IMR-90 (cell line): ENCODE measurements around the gene TAF11. TPM values are rescaled to one million over a fixed set of nuclear protein-coding genes. Genes with fewer than 3 reads are reported as not detected.

Source experiments
- ATAC-seq: fragments of 200-7000 bp; cut with Tn5 transposase; 2 replicates; pipeline ENCODE4 v1.9.1; 2020; ENCODE audit warnings: low read depth, mild to moderate bottlenecking, moderate library complexity
- BruUV-seq: library from RNA; stranded (reverse); fragments of 400-500 nt; replicated peaks from 2 replicates; lab custom pipeline; 2021; lab: Mats Ljungman, UMichigan
- CTCF ChIA-PET: fragments of 300-600 bp; formaldehyde crosslinking; extraction: SDS; loops from one replicate; lab custom pipeline; 2021; ENCODE audit warnings: antibody characterized with exemption; lab: Yijun Ruan, JAX
- POLR2A ChIA-PET: fragments of 300-600 bp; sonication (Branson Sonifier 250); formaldehyde crosslinking; loops from one replicate; lab custom pipeline; 2022; ENCODE audit warnings: antibody characterized with exemption; ENCODE audit not compliant: unreplicated experiment; lab: Charles Lee
- DNase-seq: peaks from one replicate; pipeline ENCODE4 v3.0.0; 2013
- H2AFZ ChIP-seq: replicated peaks from 2 replicates; pipeline ENCODE3; 2013; ENCODE audit warnings: low read length, mild to moderate bottlenecking; ENCODE audit not compliant: poor library complexity
- H2AK5ac ChIP-seq: 2 replicates; pipeline ENCODE4 v1.6.1; 2013; ENCODE audit warnings: low read depth, low read length, inconsistent platforms
- H2AK9ac ChIP-seq: replicated peaks from 2 replicates; pipeline ENCODE3; 2013; ENCODE audit warnings: mild to moderate bottlenecking, low read depth, low read length, moderate library complexity; ENCODE audit not compliant: poor library complexity
- H2BK120ac ChIP-seq: 2 replicates; pipeline ENCODE4 v1.6.1; 2013; ENCODE audit warnings: low read depth, low read length, inconsistent platforms
- H2BK15ac ChIP-seq: 3 replicates; pipeline ENCODE4 v1.6.1; 2013; ENCODE audit warnings: low read depth, low read length, inconsistent platforms
- H2BK20ac ChIP-seq: 2 replicates; pipeline ENCODE4 v1.6.1; 2013; ENCODE audit warnings: low read depth, mild to moderate bottlenecking, inconsistent platforms, low read length, moderate library complexity
- H2BK5ac ChIP-seq: 2 replicates; pipeline ENCODE4 v1.6.1; 2013; ENCODE audit warnings: mild to moderate bottlenecking, low read depth, low read length, inconsistent platforms; ENCODE audit not compliant: poor library complexity, severe bottlenecking
- H3K14ac ChIP-seq: replicated peaks from 2 replicates; pipeline ENCODE4 v1.6.1; 2013; ENCODE audit warnings: low read depth, low read length, inconsistent platforms
- H3K18ac ChIP-seq: 2 replicates; pipeline ENCODE4 v1.6.1; 2013; ENCODE audit warnings: low read depth, low read length, control low read depth
- H3K23ac ChIP-seq: 2 replicates; pipeline ENCODE4 v1.6.1; 2013; ENCODE audit warnings: low read depth, low read length, inconsistent platforms
- H3K27ac ChIP-seq: 2 replicates; pipeline ENCODE4 v1.5.1; 2013; ENCODE audit warnings: mild to moderate bottlenecking, control low read depth, low read length; ENCODE audit not compliant: insufficient read depth
- H3K27me3 ChIP-seq: 2 replicates; pipeline ENCODE4 v1.6.1; 2013; ENCODE audit warnings: low read length; ENCODE audit not compliant: control insufficient read depth, insufficient read depth
- H3K36me3 ChIP-seq: 2 replicates; pipeline ENCODE4 v1.6.1; 2013; ENCODE audit warnings: low read length, mixed read lengths; ENCODE audit not compliant: control insufficient read depth, insufficient read depth
- H3K4ac ChIP-seq: 2 replicates; pipeline ENCODE4 v1.6.1; 2013; ENCODE audit warnings: low read depth, low read length, inconsistent platforms
- H3K4me1 ChIP-seq: 2 replicates; pipeline ENCODE4 v1.6.1; 2013; ENCODE audit warnings: low read length, mixed read lengths; ENCODE audit not compliant: control insufficient read depth, insufficient read depth
- H3K4me2 ChIP-seq: 2 replicates; pipeline ENCODE4 v1.6.1; 2013; ENCODE audit warnings: low read depth, mild to moderate bottlenecking, control low read depth, low read length, moderate library complexity
- H3K4me3 ChIP-seq: 2 replicates; pipeline ENCODE4 v1.5.1; 2013; ENCODE audit warnings: low read depth, mild to moderate bottlenecking, control low read depth, low read length, moderate library complexity; ENCODE audit not compliant: insufficient read depth
- H3K56ac ChIP-seq: 2 replicates; pipeline ENCODE4 v1.6.1; 2013; ENCODE audit warnings: low read length, inconsistent platforms; ENCODE audit not compliant: insufficient read depth; ENCODE audit errors: extremely low read depth
- H3K79me1 ChIP-seq, 2 experiments: 2 replicates each; pipeline ENCODE4 v1.6.1; 2013; ENCODE audit warnings: low read length in 2 of 2, inconsistent platforms in 1 of 2, low read depth in 1 of 2
- H3K9ac ChIP-seq: 2 replicates; pipeline ENCODE4 v1.6.1; 2013; ENCODE audit warnings: low read depth, low read length, control low read depth
- H3K9me1 ChIP-seq: 2 replicates; pipeline ENCODE4 v1.6.1; 2013; ENCODE audit warnings: low read length, inconsistent platforms; ENCODE audit not compliant: insufficient read depth
- H3K9me3 ChIP-seq: 2 replicates; pipeline ENCODE4 v1.6.1; 2013; ENCODE audit warnings: low read length; ENCODE audit not compliant: control insufficient read depth, insufficient read depth
- H4K20me1 ChIP-seq: 2 replicates; pipeline ENCODE4 v1.6.1; 2013; ENCODE audit warnings: low read length, inconsistent platforms; ENCODE audit not compliant: insufficient read depth
- H4K5ac ChIP-seq: 2 replicates; pipeline ENCODE4 v1.6.1; 2013; ENCODE audit warnings: mild to moderate bottlenecking, low read depth, low read length, control low read depth
- H4K8ac ChIP-seq, 2 experiments: 2 replicates each; pipeline ENCODE4 v1.6.1; 2013; ENCODE audit warnings: low read depth in 2 of 2, low read length in 2 of 2, control low read depth in 1 of 2, inconsistent platforms in 1 of 2
- H4K91ac ChIP-seq: 2 replicates; pipeline ENCODE4 v1.6.1; 2013; ENCODE audit warnings: low read depth, low read length, inconsistent platforms; ENCODE audit not compliant: insufficient read depth
- BHLHE40 ChIP-seq: fragments of 150-350 bp; IDR thresholded peaks from 2 replicates; pipeline ENCODE4 v1.6.1; 2016; ENCODE audit warnings: mild to moderate bottlenecking, low read depth, low read length
- CHD1 ChIP-seq: IDR thresholded peaks from 2 replicates; pipeline ENCODE4 v1.6.1; 2012; ENCODE audit warnings: low read depth, low read length, improper control_type of control experiment
- MAFK ChIP-seq: IDR thresholded peaks from 2 replicates; pipeline ENCODE4 v1.6.1; 2012; ENCODE audit warnings: low read depth, low read length, improper control_type of control experiment
- MAZ ChIP-seq: IDR thresholded peaks from 2 replicates; pipeline ENCODE4 v1.6.1; 2012; ENCODE audit warnings: low read depth, mild to moderate bottlenecking, low read length, improper control_type of control experiment, moderate library complexity, borderline replicate concordance
- MXI1 ChIP-seq: IDR thresholded peaks from 2 replicates; pipeline ENCODE4 v1.6.1; 2012; ENCODE audit warnings: low read depth, mild to moderate bottlenecking, low read length, moderate library complexity, borderline replicate concordance
- POLR2A ChIP-seq: IDR thresholded peaks from 2 replicates; pipeline ENCODE4 v1.6.1; 2012; ENCODE audit warnings: mild to moderate bottlenecking, low read depth, low read length
- RCOR1 ChIP-seq: IDR thresholded peaks from 2 replicates; pipeline ENCODE4 v1.6.1; 2012; ENCODE audit warnings: mild to moderate bottlenecking, low read length, improper control_type of control experiment; ENCODE audit not compliant: insufficient replicate concordance
- RFX5 ChIP-seq: IDR thresholded peaks from 2 replicates; pipeline ENCODE4 v1.8.0; 2012; ENCODE audit warnings: low read depth, mild to moderate bottlenecking, low read length, moderate library complexity
- WGBS, 2 experiments: methylation state at CpG; one replicate each; pipeline versions ENCODE4 v1.1.5 to v1.1.7; 2013; ENCODE audit warnings: missing lambda C conversion rate in 2 of 2; ENCODE audit not compliant: insufficient read length in 1 of 2; ENCODE audit errors: extremely low coverage in 2 of 2; 5-methylcytosine and 5-hydroxymethylcytosine counted together
- dilution Hi-C: fragments of 300-500 bp; cut with HindIII; formaldehyde crosslinking; loops from one replicate; pipeline ENCODE4 v1.14.3; 2018; ENCODE audit warnings: low sequenced_read_pairs; ENCODE audit not compliant: unreplicated experiment
- in situ Hi-C: fragments of 300-500 bp; cut with MboI; formaldehyde crosslinking; loops from 3 replicates; pipeline ENCODE4 v1.14.3; 2019; ENCODE audit warnings: low sequenced_read_pairs, inconsistent platforms, mixed read lengths
- intact Hi-C: fragments of 100-400 bp; cut with micrococcal nuclease; formaldehyde crosslinking; loops from 2 replicates; pipeline ENCODE4 v1.10.0; 2022
- polyA plus RNA-seq, 3 experiments: library from polyadenylated mRNA; depleted of rRNA; stranded (reverse); fragments of >200 nt; gene quantifications; 2 replicates each; pipeline ENCODE4 v1.2.3, GENCODE V29; 2012; ENCODE audit warnings: low replicate concordance in 1 of 3
- total RNA-seq: library from RNA; depleted of rRNA; stranded (reverse); fragments of >200 nt; gene quantifications from 2 replicates; pipeline ENCODE4 v1.2.3, GENCODE V29; 2012

TAF11 gene
- total and polyA plus RNA-seq, 2 of the 4 experiments (the other 2 are of a cell fraction) = 12.7 to 23.3 TPM

DNA sequence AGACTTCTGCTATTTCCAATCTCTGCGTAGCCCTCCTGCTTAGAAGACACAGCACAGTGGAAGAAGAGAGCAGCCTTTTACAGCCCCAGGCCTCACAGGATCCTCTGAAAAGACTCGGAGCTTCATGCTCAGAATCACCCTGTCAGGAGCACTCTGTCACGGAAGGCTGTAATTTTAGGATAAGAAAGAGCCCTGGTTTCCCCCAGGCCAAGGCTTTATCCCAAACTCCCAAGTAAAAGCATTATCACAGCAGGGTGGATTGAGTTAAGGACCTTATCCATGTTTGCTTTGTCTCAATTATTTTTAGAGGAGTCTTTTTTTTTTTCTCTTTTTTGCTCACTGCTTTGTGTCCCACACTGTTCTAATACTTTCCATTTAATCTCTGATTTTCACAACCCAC is 40.4 kb upstream of the TAF11 start:
- no peaks in the 10 kb centered on the region for H3K27me3 ChIP-seq
- no peak overlapping the region for H2BK15ac ChIP-seq
- no peak overlapping the region for H3K23ac ChIP-seq
- H3K79me1 ChIP-seq = peaks cover 12% of the 10 kb centered on the region in 2 experiments; a peak in 3 of 4 replicates
- H3K56ac ChIP-seq = no peak overlapping the region
- no peak overlapping the region for H3K27ac ChIP-seq
- peaks cover 14% of the 10 kb centered on the region; the same call in 1 of the 2 replicates for H3K9me1 ChIP-seq
- no peak overlapping the region for H2BK120ac ChIP-seq
- no peak for TF ChIP-seq MAZ
- TF ChIP-seq RCOR1 = no peak
- no peak for TF ChIP-seq MAFK
- TF ChIP-seq MXI1 = no peak
- no peak for TF ChIP-seq CHD1
- no peak for TF ChIP-seq RFX5
- TF ChIP-seq BHLHE40 = no peak
- TF ChIP-seq POLR2A = no peak
- H3K9me3 ChIP-seq = no peaks in the 10 kb centered on the region
- H2AK5ac ChIP-seq = no peak overlapping the region
- no peak overlapping the region for H4K5ac ChIP-seq
- dilution Hi-C loops = no loop called here
- H2BK20ac ChIP-seq = no peak overlapping the region
- WGBS, 2 experiments = no CpG with 5 or more reads among the region's 3 CpGs
- no peak overlapping the region for H3K9ac ChIP-seq
- DNase-seq (no peak), ATAC-seq (no peak)
- H2AFZ ChIP-seq = no peak overlapping the region
- no peak overlapping the region for H3K18ac ChIP-seq
- H3K36me3 ChIP-seq = no peaks in the 10 kb centered on the region
- intact Hi-C loops = no loop called here
- H3K4me3 ChIP-seq = no peak overlapping the region
- no peak overlapping the region for H4K8ac ChIP-seq
- H3K4me2 ChIP-seq = no peak overlapping the region
- H2AK9ac ChIP-seq = no peak overlapping the region
- peaks cover 24% of the 10 kb centered on the region; the same call in 1 of the 2 replicates for H4K20me1 ChIP-seq
- ChIA-PET POLR2A (no interaction called here), CTCF (no interaction called here)
- in situ Hi-C loops = no loop called here
- H3K4ac ChIP-seq = no peak overlapping the region
- no peak overlapping the region for H2BK5ac ChIP-seq
- no peaks in the 10 kb centered on the region; the same call in 1 of the 2 replicates for H3K4me1 ChIP-seq
- BruUV-seq = no TSS peak
- H4K91ac ChIP-seq = no peak overlapping the region
- no peak overlapping the region for H3K14ac ChIP-seq
